ENCODE measurements around the gene ARHGEF11.
"Not testable (repeated sequence)": the region's sequence is repeated elsewhere in the genome, so short reads cannot be mapped to it uniquely, and the experiment has no call there.

The ARHGEF11 gene, protein sequence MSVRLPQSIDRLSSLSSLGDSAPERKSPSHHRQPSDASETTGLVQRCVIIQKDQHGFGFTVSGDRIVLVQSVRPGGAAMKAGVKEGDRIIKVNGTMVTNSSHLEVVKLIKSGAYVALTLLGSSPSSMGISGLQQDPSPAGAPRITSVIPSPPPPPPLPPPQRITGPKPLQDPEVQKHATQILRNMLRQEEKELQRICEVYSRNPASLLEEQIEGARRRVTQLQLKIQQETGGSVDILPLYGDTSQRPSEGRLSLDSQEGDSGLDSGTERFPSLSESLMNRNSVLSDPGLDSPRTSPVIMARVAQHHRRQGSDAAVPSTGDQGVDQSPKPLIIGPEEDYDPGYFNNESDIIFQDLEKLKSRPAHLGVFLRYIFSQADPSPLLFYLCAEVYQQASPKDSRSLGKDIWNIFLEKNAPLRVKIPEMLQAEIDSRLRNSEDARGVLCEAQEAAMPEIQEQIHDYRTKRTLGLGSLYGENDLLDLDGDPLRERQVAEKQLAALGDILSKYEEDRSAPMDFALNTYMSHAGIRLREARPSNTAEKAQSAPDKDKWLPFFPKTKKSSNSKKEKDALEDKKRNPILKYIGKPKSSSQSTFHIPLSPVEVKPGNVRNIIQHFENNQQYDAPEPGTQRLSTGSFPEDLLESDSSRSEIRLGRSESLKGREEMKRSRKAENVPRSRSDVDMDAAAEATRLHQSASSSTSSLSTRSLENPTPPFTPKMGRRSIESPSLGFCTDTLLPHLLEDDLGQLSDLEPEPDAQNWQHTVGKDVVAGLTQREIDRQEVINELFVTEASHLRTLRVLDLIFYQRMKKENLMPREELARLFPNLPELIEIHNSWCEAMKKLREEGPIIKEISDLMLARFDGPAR (N-terminal part only)

DNA sequence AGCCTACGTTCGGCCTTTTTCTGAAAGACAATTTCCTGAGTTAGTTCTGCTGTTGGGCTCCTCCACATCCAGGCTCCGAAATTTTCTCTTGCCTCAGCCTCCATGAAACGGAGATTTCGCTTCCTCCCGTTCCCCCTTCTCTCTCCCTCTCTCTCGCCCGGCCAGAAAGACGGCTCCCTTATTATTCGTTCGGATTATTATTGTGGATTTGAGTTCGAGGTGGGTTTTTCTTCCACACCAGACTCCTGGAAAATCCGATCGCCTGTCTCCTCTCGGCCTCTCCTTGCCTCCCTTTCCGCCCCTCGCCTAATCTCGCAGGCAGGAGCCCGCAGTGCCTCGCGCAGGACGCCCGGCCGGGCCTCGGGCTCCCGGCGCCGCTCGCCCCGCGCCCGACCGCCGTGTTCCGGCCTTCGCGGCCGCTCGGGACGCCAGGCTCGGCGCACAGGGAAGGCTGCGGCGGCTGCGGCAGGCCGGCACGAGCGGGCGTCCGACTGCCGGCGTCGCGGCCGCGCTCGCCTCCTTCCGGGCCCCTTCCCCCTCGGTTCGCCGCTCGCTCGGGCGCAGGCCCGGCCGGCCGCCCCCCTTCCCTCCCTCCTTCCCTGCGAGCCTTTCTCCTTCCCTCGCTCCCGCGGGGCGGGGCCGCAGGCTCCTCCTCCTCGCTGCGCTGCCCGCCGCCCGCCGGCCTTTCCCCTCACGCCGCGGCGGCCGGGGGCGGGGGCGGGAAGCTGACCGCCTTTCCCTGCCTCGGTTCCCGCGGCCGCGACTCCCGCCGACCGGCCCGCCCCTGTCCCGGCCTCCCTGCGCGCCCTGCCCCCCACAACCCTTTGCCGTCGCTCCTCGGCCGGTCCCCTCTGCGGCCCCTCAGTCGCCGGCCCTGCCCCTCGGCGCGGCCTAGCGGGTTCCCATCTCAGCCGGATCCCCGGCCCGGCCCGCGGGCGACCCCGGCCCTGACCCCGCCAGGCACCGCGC, at the start of gene ARHGEF11:
Gene ARHGEF11, minus strand, starts transcription at position 493 of the 969 bp plus-strand sequence. CDS start 1,412 bp downstream, outside the sequence.
- peak; percentile 52 for DNase-seq

- DNase-seq, result no peak
Measured at GRCh38 chr1:157095091-157095490, 49.5 kb upstream of the ARHGEF11 start.

DNA sequence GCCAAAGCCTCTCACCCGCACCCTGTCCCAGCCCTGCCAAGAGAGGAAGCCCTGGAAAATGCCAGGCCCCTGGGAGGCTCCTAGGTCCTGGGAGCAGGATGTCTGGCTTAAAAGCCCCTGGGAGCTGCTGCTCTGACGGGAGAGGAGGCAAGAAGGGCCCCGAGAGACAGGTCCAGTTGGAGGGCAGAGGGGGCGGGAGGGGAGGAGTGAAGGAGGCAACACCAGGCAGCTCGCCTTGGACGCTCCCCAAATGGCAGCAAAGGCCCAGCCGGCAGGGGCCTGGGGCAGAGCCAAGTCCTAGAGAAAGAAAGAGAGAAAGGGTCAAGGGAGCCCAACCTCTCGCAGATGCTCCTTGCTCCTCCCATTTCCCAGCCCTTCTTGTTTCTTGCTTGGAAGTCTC, 47.3 kb upstream of the ARHGEF11 start:
- no peak for DNase-seq

- DNase-seq, result no peak
Measured at GRCh38 chr1:157091668-157092273, 46.2 kb upstream of the ARHGEF11 start.

DNA sequence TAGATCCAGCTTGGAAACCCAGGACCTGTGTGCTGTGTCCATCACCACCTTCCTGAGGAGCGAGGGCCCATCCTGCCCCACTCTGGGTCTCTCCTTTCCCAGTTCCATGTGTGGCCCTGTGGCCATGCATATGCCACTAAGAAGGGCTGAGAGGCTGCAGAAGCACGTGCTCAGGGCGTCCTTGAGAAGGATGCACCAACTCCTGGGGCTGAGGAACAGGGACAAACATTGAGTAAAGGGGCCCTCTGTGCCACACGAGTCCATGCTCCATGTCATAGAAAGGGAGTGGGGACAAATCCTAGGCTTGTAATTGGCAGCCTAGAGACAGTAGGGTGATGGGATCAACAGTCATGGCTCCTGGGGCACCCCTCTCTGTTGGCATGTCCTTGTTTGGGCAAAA, 45.6 kb upstream of the ARHGEF11 start:
- no peak for DNase-seq

GRCh38 chr1:157090771-157091170, 45.2 kb upstream of the ARHGEF11 start:
- no peak for DNase-seq

DNA sequence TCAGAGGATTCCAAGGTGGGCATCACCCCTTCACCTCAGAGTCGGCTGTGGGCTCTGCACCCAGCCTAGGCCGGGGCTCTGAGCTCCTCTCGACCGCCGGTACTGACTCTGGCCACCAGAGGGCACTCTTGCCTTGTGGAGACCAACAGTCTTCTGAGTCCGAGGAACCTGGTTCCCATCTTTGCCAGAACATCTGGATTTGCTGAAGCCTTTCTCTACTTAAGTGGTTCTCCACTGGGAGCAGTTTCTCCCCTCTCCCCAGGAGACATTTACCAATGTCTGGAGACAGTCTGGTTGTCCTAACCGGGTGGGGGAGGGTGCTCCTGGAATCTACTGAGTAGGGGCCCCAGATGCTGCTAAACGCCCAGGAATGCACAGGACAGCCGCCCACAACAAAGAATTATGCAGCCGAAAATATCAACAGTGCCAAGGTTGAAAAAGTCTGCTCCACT, 44.7 kb upstream of the ARHGEF11 start:
- peak; percentile 97 for DNase-seq

GRCh38 chr1:157089789-157090188, 44.2 kb upstream of the ARHGEF11 start:
- DNase-seq, result no peak

- no peak for DNase-seq
Measured at GRCh38 chr1:157088607-157089006, 43.1 kb upstream of the ARHGEF11 start.

- DNase-seq, result no peak
Measured at GRCh38 chr1:157087030-157087429, 41.5 kb upstream of the ARHGEF11 start.

- DNase-seq, result no peak
Measured at GRCh38 chr1:157086299-157086698, 40.8 kb upstream of the ARHGEF11 start.

- no peak for DNase-seq
Measured at GRCh38 chr1:157085421-157085820, 39.9 kb upstream of the ARHGEF11 start.

GRCh38 chr1:157084720-157085119, 39.2 kb upstream of the ARHGEF11 start:
- DNase-seq, result no peak

GRCh38 chr1:157081707-157082106, 36.2 kb upstream of the ARHGEF11 start:
- no peak for DNase-seq

GRCh38 chr1:157080714-157081113, 35.2 kb upstream of the ARHGEF11 start:
- no peak for DNase-seq

- DNase-seq, result no peak
Measured at GRCh38 chr1:157077394-157077793, 31.9 kb upstream of the ARHGEF11 start.

DNA sequence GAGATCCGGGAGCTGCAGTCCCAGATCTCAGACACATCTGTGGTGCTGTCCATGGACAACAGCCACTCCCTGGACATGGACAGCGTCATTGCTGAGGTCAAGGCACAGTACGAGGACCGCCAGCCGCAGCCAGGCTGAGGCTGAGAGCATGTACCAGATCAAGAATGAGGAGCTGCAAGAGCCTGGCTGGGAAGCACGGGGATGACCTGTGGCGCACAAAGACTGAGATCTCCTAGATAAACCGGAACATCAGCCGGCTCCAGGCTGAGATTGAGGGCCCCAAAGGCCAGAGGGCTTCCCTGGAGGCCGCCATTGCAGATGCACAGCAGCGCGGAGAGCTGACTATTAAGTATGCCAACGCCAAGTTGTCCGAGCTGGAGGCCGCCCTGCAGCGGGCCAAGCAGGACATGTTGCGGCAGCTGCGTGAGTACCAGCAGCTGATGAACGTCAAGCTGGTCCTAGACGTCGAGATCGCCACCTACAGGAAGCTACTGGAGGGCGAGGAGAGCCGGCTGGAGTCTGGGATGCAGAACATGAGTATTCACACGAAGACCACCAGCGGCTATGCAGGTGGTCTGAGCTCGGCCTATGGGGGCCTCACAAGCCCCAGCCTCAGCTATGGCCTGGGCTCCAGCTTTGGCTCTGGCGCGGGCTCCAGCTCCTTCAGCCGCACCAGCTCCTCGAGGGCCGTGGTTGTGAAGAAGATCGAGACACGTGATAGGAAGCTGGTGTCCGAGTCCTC, 28.6 kb upstream of the ARHGEF11 start:
- DNase-seq, result peak; percentile 63

- DNase-seq, result no peak
Measured at GRCh38 chr1:157069601-157070000, 24.1 kb upstream of the ARHGEF11 start.

- DNase-seq, result not testable (repeated sequence)
Measured at GRCh38 chr1:157059241-157059640, 13.7 kb upstream of the ARHGEF11 start.

DNA sequence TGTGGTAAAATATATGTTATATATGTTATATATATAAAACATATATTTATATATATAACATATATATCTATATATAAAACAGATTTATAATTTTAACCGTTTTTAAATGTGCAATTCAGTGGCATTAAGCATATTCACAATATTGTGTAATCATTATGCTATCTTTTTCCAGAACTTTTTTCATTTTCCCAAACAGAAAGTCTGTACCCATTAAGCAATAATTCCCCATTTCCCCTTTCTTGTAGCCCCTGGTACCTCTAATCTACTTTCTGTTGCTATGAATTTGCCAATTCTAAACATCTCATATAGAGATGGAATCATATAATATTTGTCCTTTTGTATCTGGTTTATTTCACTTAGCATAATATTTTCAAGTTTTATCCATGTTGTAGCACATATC, 10.7 kb upstream of the ARHGEF11 start:
- no peak for DNase-seq

DNA sequence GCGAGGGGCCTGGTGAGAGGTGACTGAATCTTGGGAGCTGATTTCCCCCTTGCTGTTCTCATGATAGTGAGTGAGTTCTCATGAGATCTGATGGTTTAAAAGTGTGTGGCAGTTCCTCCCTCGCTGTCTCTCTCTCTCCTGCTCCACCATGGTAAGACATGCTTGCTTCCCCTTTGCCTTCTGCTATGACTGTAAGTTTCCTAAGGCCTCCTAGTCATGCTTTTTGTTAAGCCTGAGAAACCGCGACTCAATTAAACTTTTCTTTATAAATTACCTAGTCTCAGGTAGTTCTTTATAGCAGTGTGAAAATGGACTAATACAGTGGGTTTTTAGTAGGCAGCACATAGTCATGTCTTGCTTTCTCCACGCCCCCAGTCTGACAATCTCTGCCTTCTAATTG, 10.2 kb upstream of the ARHGEF11 start:
- not testable (repeated sequence) for DNase-seq
